GM19397 (cell line): Measurements from ENCODE around the gene ELP2.
"Not testable (repeated sequence)": the region's sequence is repeated elsewhere in the genome, so short reads cannot be mapped to it uniquely, and the experiment has no call there.

Source experiments
- ATAC-seq: cut with Tn5 transposase; IDR thresholded peaks from one replicate; pipeline ENCODE4 v1.9.1; 2021; ENCODE audit warnings: mild to moderate bottlenecking, moderate library complexity; ENCODE audit not compliant: unreplicated experiment

The ELP2 gene

GRCh38 chr18:36129300-36130038, at the start of gene ELP2, which contains the start of gene SLC39A6:
Gene ELP2, plus strand, starts transcription at chr18:36129899. Its CDS starts 35 bp downstream, at chr18:36129934.
Gene SLC39A6, minus strand, starts transcription at chr18:36129340. Its CDS starts 2,333 bp downstream, at chr18:36127007.
- ATAC-seq, result peak; percentile 92

- not testable (repeated sequence) for ATAC-seq
Measured at GRCh38 chr18:36081118-36081517, 48.6 kb upstream of the ELP2 start.

GRCh38 chr18:36083729-36084128, 46.0 kb upstream of the ELP2 start:
- ATAC-seq, result no peak

- no peak for ATAC-seq
Measured at GRCh38 chr18:36085195-36085594, 44.5 kb upstream of the ELP2 start.

- ATAC-seq, result no peak
Measured at GRCh38 chr18:36086186-36086585, 43.5 kb upstream of the ELP2 start.

GRCh38 chr18:36088256-36088655, 41.4 kb upstream of the ELP2 start:
- ATAC-seq, result no peak

- no peak for ATAC-seq
Measured at GRCh38 chr18:36089001-36089400, 40.7 kb upstream of the ELP2 start.

GRCh38 chr18:36092116-36092515, 37.6 kb upstream of the ELP2 start:
- not testable (repeated sequence) for ATAC-seq

- ATAC-seq, result no peak
Measured at GRCh38 chr18:36094431-36094830, 35.3 kb upstream of the ELP2 start.

GRCh38 chr18:36095936-36096519, 33.7 kb upstream of the ELP2 start:
- ATAC-seq, result no peak

GRCh38 chr18:36096955-36097354, 32.7 kb upstream of the ELP2 start:
- ATAC-seq, result no peak

GRCh38 chr18:36099311-36099710, 30.4 kb upstream of the ELP2 start:
- no peak for ATAC-seq

- ATAC-seq, result no peak
Measured at GRCh38 chr18:36101943-36102342, 27.8 kb upstream of the ELP2 start.

GRCh38 chr18:36104749-36105148, 24.9 kb upstream of the ELP2 start:
- no peak for ATAC-seq

- ATAC-seq, result no peak
Measured at GRCh38 chr18:36107477-36107876, 22.2 kb upstream of the ELP2 start.

GRCh38 chr18:36108196-36108595, 21.5 kb upstream of the ELP2 start:
- no peak for ATAC-seq

GRCh38 chr18:36108601-36109000, 21.1 kb upstream of the ELP2 start:
- ATAC-seq, result no peak

- ATAC-seq, result no peak
Measured at GRCh38 chr18:36109737-36110136, 20.0 kb upstream of the ELP2 start.

GRCh38 chr18:36112302-36112701, 17.4 kb upstream of the ELP2 start:
- ATAC-seq, result no peak

GRCh38 chr18:36114251-36114650, 15.4 kb upstream of the ELP2 start:
- ATAC-seq, result no peak

GRCh38 chr18:36114738-36115137, 15.0 kb upstream of the ELP2 start:
- ATAC-seq, result no peak

GRCh38 chr18:36116771-36117170, 12.9 kb upstream of the ELP2 start:
- ATAC-seq, result not testable (repeated sequence)
